Hindlimb muscle (tissue), 1 donor: ENCODE results near the gene SLC45A1. TPM values are rescaled to one million over a fixed set of nuclear protein-coding genes. Genes with fewer than 3 reads are reported as not detected.
A peak's percentile ranks its signal among the peaks of the same experiment; 100 is the strongest.

Experiments used
- DNase-seq: peaks from one replicate; pipeline ENCODE4 v3.0.0-alpha.2; 2013
- polyA plus RNA-seq: library from polyadenylated mRNA; unstranded; fragments of 120-200 nt; gene quantifications from one replicate; pipeline ENCODE4 v1.2.1, GENCODE V29; 2013; ENCODE audit not compliant: insufficient read length

The SLC45A1 gene
- polyA plus RNA-seq, 1 donor, result 0.81 TPM

DNA sequence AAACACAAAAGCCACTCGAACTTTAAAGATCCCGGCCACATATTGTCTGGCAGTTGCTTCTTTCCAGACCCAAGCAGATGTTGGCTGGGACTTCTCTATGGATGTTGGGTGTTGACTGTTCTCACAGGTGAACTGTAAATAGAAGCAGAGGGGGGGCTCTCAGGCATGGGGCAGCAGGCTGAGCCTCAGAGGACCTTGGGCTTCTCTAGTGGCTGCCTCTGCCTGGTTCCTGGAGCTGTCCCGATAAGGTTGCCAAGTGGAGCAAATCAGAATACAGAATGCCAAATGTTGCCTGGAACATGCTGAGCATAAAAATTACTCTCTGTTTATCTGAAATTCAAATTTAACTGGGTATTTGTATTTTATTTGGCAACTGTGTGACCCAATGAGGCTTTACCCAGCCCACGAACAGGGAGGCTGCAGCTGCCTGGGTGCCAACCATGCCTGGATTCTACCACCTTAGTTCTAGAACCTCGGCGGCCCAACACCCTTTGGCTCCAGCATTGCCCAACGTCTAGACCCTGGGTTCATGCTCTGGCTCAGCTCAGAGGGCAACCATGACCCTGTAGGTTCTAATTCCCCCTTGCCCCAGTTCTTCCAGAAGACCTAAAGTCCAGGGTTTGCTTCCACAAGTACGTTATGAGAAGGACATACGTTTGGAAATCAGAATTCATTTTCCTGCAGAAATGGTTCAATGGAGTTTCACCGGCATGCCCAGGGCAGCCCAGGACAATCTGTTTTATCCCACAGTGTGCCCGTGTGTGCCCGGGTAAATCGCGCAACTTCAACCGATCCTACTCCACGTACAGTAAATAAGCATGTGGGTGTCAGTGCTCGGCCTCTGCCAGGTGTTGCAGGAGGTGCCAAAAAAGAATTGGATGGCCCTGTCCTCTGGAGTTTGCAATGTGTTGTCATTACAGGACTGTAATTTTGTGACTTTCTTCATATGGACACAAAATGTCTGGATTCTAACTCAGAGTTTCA lies 5.4 kb upstream of the SLC45A1 start:
- DNase-seq, result no peak

DNA sequence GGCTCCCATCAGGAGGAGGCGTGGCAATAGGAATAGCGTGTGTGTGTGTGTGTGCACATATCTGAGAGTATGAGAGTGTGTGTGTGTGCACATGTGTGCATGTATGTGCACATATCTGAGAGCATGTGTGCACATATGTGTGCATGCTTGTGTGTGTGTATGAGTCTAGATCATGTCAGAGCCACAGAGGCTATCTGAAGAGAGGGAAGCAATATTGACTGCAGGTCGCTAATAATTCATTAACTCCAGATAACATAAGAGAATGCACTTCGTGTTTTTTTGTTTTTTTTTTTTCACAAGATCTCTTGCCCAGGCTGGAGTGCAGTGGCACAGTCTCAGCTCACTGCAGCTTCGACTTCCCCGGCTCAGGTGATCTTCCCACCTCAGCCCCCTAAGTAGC lies 4.7 kb upstream of the SLC45A1 start:
- no peak for DNase-seq

DNA sequence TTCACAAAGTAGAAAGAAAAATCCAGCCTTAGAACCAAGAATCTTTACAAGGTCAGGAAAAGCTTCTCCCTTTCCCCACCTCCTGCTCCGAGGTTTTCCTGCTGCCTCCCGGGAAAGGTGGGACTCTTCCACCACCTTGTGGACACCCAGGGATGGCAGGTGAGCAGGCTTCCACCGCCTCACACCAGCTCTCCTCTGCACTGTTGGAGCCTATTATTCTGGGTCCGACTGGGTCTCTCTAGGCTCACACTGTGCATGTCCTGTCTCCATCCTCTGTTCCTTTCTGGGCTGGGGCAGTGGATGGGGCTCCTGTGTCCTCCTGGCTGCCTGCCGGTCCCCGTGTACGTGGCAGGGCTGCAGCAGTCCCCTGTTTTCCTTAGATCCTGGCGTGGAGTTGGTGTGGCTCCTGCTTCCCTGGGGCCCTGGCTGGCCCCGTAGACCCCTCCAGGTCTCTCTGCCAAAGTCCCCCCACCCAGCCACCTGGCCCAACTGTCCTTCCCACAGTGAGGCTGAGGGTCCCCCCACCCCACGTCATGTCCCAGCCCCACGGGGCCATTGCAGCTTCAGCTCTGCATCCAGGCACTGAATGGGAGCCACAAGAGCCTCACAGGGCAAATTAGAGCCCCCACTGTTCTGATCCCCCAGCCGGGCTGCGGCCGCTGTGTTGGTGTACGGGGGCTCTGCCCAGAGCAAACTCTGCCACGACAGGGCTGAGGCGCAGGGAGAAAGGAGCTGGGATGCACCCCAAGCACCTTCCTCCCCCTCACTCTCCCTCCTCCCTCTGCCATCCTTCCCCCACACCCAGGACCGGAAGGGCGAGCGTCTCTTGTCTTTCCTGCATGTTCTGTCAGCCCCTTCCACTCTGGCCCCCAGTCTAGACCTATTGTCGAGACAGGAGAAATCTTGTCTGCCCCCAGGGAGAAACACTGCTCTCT lies 3.3 kb upstream of the SLC45A1 start:
- peak; percentile 70 for DNase-seq

DNA sequence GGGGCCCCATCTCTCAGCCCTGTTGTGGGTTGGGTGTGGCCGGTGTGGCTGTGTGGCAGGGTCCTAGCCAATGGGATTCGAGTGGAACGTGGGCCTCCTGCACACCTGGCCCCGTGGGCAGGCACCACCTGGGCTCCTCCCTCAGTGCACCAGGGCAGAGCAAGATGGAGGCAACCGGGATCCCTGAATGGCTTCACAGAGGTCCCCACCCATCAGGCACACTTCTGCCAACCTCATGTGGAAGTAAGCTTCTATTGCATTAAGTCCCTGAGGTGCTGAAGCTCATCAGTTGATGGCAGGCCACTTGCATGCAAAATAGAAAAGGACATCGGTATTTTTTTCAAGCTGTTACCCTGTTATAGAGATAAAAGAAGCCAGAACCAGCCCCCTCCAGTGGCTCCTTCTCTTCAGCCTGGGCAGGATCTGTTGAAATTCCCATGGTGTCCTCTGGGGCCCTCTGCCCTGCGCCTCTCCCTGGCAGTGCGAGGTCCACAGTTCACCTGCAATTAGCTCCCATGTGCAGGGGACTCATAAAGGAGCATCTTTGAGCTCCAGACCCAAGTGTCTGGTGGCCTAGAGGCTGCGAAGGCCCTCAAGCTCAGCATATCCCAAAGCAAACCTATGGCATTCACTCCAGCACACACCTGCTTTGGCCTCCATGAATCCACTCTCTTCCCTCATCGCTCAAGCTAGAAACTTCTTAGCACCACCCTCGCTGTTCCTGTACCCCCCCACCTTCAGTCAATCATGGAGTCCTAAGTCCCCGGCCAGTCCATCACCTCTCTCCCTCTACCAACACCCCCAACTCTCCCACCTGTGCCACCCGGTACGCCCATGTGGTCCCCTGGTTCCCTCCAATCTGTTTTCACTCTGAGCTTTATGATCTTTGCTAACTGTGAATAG lies 2.1 kb upstream of the SLC45A1 start:
- DNase-seq, result no peak

DNA sequence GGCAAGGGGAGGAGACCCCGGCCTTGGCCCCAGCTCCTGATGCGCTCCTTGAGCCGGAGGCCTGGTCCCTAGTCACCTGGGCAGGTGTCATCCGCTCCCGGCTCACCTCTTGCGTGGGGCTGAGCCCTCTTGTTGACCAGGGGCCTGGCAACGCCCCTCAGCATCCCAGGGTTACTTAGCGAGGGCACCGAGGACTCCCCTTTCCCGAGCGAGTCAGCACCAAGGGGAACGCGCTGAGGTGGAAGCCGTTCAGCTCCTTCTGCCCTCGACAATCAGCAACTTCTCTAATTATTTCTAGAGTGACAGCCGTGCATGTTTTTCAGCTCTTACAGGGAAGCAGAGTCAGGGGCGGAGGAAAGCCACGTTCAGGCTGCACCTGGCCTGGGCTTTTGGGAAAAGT lies 522 bp downstream of the SLC45A1 start:
- no peak for DNase-seq

DNA sequence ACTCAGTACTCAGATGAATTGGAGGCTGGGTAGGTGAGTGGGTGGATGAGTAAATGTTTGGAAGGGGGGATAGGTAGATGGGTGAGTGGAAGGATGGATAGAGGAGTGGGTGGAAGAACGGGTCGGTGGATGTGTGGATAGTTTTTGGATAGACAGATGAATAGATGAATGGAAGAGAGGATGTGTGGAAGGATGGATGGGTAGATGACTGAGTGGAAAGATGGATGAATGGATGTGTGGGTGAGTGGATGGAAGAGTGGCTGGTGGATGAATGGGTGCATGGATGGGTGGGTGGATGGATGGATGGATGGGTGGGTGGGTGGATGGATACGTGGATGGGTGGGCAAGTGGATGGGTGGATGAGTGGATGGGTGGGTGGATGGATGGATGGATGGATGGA lies 3.7 kb downstream of the SLC45A1 start:
- DNase-seq, result no peak

DNA sequence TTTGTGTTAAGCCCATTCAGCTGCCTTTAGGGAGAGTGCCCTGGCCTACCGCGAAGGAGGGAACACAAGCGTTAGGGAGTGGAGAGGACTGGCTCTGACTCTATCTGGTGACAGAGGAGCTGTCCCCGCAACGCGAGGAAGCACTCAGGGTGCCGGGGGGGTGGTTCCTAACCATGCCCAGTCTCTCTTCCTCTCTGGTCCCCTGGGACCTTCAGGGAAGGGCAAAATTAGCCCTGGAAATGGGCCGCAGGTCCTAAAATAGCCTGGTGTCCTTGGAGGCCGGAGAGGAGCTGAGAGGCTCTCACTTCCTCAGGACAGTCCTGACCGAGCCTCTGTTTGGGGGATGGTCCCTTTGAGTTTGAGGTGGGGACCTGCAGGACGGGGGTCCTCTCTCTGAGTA lies 5.8 kb downstream of the SLC45A1 start:
- no peak for DNase-seq

DNA sequence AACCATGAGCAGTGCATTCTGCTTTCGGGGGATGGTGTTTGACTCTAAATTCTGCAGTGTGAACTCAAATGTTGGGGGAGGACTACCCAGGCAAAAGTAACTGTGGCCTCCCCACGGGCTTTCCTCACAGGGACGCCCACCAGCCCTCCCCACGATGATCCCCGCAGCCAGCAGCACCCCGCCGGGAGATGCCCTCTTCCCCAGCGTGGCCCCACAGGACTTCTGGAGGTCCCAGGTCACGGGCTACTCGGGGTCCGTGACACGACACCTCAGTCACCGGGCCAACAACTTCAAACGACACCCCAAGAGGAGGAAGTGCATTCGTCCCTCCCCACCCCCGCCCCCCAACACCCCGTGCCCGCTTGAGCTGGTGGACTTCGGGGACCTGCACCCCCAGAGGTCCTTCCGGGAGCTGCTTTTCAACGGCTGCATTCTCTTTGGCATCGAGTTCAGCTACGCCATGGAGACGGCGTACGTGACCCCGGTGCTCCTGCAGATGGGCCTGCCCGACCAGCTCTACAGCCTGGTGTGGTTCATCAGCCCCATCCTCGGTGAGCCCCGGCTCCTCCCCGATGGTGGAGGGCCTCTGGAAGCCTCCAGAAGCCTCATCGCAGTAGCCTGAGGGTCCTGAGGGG lies 6.4 kb downstream of the SLC45A1 start:
- no peak for DNase-seq

DNA sequence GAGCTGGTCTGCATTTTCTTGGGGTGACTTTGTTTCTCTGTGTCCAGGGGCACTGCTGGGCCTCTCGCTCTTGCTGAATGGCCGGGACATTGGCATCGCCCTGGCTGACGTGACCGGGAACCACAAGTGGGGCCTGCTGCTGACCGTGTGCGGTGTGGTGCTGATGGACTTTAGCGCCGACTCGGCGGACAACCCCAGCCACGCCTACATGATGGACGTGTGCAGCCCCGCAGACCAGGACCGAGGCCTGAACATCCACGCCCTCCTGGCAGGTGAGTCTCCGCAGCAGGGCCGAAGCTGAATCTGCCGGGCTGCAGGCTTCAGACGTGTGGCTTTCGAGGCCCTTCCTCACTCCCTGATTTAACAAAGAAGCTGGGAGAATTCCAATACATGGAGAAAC lies 7.9 kb downstream of the SLC45A1 start:
- DNase-seq, result no peak

DNA sequence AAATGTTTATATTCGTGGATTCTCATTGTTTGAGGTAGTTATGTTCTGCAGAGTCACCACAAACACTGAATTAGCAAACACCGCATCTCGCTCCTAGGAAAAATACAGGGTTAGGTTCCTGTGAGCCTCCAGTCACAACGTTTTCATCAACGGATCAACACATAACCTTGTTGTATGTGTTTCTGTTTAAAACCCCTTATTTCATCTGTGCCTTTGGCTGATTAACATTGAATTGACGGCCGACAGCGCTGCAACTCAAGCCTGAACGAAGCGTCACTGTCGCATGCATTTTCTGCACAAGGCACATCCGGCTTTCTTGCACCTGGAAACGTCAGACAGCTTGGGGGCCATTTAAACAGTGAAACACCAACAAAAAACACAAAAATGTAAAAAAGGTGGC lies 8.4 kb downstream of the SLC45A1 start:
- DNase-seq, result no peak

DNA sequence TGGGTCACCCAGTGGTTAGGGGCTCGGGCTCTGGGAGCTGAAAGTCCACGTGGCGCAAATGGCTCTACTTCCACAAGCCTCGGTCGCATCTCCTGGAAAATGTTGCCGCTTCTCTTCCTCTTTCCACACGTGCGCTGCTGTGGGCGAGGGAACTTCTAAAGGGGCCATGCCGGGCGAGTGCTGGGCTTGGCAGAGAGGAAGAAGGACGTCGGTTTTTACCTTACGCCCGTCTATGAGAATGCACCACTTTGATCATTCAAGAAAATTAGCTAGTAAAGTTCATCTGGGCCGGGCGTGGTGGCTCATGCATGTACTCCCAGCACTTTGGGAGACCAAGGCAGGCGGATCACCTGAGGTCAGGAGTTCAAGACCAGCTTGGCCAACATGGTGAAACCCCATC lies 10.4 kb downstream of the SLC45A1 start:
- DNase-seq, result no peak

DNA sequence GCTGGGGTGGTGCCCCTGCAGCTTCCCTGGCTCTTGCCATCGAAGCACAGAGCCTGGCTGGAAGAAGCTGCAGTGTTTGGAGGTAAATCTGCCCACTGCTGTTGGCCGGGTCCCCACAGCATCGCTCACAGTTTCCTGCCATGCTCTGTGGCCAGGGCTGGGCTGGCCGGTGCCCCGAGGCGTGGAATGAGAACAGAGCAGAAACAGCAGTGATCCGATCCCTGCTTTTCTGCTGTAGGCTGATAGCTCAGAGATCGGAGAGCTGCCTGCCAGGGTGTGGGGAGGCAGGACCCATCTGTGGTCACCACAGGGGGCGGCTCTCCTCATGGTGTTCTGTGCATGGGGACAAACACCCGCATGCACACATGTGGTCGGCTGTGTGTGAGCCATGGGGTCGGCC lies 11.5 kb downstream of the SLC45A1 start:
- DNase-seq, result no peak

DNA sequence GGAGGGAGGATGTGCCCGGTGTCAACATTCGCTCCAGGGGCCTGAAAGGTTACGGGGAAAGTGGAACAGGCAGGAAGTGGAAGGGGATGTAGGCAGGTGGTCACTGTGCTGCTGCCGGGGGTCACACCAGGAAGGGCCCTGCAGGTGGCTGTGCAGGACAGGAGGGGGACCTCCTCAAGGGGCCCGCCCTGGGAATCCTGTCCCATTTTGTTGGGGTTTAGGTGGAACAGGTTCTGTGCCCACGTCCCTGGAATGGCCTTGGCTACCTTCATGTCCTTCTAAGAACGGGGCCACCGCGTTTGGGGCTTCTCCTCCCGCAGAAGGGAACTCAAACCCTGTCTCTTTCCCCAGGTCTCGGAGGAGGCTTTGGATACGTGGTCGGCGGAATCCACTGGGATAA lies 11.9 kb downstream of the SLC45A1 start:
- no peak for DNase-seq

DNA sequence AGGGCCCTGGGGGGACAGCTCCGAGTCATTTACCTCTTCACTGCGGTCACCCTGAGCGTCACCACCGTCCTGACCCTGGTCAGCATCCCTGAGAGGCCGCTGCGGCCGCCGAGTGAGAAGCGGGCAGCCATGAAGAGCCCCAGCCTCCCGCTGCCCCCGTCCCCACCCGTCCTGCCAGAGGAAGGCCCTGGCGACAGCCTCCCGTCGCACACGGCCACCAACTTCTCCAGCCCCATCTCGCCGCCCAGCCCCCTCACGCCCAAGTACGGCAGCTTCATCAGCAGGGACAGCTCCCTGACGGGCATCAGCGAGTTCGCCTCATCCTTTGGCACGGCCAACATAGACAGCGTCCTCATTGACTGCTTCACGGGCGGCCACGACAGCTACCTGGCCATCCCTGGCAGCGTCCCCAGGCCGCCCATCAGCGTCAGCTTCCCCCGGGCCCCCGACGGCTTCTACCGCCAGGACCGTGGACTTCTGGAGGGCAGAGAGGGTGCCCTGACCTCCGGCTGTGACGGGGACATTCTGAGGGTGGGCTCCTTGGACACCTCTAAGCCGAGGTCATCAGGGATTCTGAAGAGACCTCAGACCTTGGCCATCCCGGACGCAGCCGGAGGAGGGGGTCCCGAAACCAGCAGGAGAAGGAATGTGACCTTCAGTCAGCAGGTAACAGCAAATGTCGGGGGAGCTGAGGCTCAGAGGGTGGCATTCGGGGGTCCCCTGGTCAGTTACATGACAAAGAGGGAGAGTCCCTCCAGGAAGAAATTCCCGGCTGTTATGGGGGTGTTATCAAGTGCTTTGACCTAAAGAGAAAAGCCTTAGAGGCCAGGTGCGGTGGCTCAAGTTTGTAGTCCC lies 12.6 kb downstream of the SLC45A1 start:
- no peak for DNase-seq

DNA sequence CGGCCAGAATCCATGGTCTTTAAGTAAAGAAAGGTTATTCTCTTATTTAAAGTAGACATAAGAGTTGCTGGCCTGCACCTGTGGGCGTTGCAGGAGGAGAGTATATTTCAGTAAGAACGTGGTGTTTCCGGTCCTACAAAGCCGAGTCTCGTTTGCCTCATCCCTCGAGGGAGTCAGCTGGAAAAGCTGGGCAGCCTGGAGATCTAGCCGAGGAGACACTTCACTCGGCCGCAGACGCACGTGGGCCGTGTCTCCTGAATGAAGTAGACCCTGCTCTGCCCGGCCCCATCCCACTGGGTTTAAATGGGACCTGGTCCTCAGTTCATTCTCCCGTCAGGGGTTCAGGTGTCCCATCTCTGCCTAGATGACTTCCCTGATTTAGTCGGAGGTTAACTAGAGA lies 14.9 kb downstream of the SLC45A1 start:
- no peak for DNase-seq

DNA sequence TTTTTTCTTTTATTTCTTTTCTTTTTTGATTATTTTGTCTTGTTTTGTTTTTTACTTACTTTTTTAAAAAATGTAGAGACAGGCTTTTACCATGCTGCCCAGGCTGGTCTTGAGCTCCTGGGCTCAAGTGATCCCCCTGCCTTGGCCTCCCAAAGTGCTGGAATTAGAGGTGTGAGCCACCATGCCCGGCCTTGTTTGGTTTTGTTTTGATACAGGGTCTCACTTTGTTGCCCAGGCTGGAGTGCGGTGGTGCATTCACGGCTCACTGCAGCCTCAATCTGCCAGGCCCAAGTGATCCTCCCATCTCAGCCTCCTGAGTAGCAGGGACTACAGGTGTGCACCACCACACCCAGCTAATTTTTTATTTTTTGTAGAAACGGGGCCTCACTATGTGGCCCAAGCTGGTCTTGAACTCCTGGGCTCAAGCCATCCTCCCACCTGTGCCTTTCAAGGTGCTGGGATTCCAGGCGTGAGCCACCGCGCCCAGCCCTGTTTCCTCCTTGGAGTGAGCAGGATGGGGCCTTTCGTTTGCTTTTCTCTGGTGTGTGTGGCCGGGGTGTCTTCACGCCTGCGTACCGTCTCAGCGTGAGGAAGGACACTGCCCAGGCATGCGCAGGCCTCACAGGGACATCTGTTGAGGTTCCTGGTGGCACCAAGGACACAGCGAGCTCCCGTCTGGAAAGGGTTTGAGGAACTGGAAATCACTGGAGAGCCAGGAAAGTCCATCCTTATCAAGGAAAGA lies 15.5 kb downstream of the SLC45A1 start:
- DNase-seq, result no peak

DNA sequence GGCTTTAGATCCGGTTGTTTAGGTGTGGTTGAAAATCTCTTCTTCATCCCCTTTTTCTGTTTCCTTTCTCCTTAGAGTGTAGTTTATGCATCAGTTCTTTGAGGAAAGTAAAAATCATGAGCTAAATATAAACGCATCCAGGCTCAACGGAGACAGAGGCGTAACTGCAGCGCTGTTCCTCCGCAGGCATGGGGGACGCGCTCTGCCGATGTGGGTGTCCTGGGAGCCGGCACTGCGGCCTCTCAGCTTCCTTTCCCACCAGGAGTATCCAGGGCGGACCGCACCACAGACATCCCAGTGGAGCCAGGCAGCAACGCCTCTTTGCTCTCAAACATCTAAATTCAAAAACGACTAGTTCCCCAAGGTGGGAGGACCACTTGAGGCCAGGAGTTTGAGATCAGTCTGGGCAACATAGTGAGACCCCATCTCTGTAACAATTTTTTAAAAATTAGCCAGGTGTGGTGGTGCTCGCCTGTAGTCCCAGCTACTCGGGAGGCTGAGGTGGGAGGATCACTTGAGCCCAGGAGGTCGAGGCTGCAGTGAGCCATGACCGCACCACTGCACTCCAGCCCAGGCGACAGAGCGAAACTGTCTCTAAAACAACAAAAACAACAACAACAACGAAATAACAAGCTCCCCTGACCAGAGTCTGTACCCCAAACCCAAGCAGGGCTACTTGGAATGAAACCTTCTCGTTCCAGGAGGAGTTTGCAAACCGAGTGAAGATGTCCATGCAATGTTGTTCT lies 16.4 kb downstream of the SLC45A1 start:
- DNase-seq, result no peak

DNA sequence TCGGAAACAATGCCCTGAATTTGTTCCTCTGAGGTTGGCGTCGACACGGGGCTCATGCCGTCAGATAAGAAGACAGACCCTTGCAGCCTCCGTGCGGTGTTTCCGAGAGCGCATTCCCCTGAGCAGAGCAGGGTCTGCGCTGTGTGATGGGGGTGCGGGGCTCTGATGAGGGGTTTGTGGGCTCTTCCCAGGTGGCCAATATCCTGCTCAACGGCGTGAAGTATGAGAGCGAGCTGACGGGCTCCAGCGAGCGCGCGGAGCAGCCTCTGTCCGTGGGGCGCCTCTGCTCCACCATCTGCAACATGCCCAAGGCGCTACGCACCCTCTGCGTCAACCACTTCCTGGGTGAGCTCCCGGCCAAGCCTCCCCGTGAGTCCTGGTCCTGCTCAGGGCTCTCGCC lies 17.3 kb downstream of the SLC45A1 start:
- no peak for DNase-seq

DNA sequence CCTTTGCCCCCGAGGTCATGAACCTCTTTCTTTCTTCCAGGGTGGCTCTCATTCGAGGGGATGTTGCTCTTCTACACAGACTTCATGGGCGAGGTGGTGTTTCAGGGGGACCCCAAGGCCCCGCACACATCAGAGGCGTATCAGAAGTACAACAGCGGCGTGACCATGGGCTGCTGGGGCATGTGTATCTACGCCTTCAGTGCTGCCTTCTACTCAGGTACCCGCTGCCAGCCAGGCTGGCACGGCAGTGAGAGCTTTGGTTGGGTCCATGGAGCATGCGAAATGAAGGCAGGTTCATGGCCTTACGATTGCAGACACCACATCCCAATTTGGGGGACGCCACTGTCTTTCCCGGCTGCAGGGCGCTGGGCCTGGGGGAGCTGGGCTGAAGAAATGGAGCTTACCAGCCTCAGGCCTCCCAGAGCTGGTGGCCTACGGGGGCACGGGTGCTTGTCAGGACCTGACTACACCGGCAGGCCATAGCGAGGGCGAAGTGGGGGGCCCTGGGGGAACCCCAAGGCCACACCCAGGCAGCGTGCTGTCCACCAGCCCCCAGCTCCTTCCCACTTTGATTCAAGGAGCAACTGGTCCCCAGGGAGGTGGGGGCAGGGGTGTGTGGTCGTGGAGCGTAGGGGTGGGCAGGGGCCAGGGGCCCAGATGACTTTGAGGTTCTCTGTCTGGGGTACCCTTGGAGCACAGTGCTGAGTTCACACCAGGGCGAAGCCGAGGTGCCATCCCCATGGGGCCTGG lies 20.0 kb downstream of the SLC45A1 start:
- no peak for DNase-seq
